Measurements from ENCODE around the gene KLHL18.
"Not testable (repeated sequence)": the region's sequence is repeated elsewhere in the genome, so short reads cannot be mapped to it uniquely, and the experiment has no call there.

Gene KLHL18

GRCh38 chr3:47282424-47283192 is at the start of gene KLHL18, which contains the start of gene KIF9:
KLHL18 (plus strand) TSS chr3:47282944; CDS start chr3:47282966, 22 bp downstream.
KIF9 (minus strand) TSS chr3:47282799; CDS start chr3:47277374, 5,425 bp downstream.
- DNase-seq (ENCODE audit: low read depth in 1 of 2, low spot score in 1 of 2): peak; percentile 81 to 94
- in situ Hi-C loops (cut with HindIII; ENCODE audit: low pct_unique_long_range_greater_than_20kb, low sequenced_read_pairs): no loop called here
- TF ChIP-seq JUND (IDR thresholded peaks at IDR 0.05; ENCODE audit: low read depth): no peak

- in situ Hi-C loops (cut with HindIII; ENCODE audit: low pct_unique_long_range_greater_than_20kb, low sequenced_read_pairs): no loop called here
- TF ChIP-seq JUND (IDR thresholded peaks at IDR 0.05; ENCODE audit: low read depth): no peak
Measured at GRCh38 chr3:47238017-47238416, 44.7 kb upstream of the KLHL18 start.

GRCh38 chr3:47239929-47240328 is 42.8 kb upstream of the KLHL18 start:
- TF ChIP-seq JUND (IDR thresholded peaks at IDR 0.05; ENCODE audit: low read depth): no peak
- no peak for DNase-seq (ENCODE audit: low read depth in 1 of 2, low spot score in 1 of 2)
- in situ Hi-C loops (cut with HindIII; ENCODE audit: low pct_unique_long_range_greater_than_20kb, low sequenced_read_pairs): no loop called here

More at GRCh38 chr3:47238017-47238416, 44.7 kb upstream of the KLHL18 start:
- no peak for DNase-seq (ENCODE audit: low read depth in 1 of 2, low spot score in 1 of 2)

- in situ Hi-C loops (cut with HindIII; ENCODE audit: low pct_unique_long_range_greater_than_20kb, low sequenced_read_pairs): no loop called here
- TF ChIP-seq JUND (IDR thresholded peaks at IDR 0.05; ENCODE audit: low read depth): no peak
- DNase-seq (ENCODE audit: low read depth in 1 of 2, low spot score in 1 of 2): no peak
Measured at GRCh38 chr3:47243419-47244147, 39.2 kb upstream of the KLHL18 start.

GRCh38 chr3:47244531-47245100 is 38.1 kb upstream of the KLHL18 start:
- TF ChIP-seq JUND (IDR thresholded peaks at IDR 0.05; ENCODE audit: low read depth): no peak
- in situ Hi-C loops (cut with HindIII; ENCODE audit: low pct_unique_long_range_greater_than_20kb, low sequenced_read_pairs): no loop called here
- no peak for DNase-seq (ENCODE audit: low read depth in 1 of 2, low spot score in 1 of 2)

- no peak for TF ChIP-seq JUND (IDR thresholded peaks at IDR 0.05; ENCODE audit: low read depth)
- in situ Hi-C loops (cut with HindIII; ENCODE audit: low pct_unique_long_range_greater_than_20kb, low sequenced_read_pairs): no loop called here
- no peak for DNase-seq (ENCODE audit: low read depth in 1 of 2, low spot score in 1 of 2)
Measured at GRCh38 chr3:47245271-47245670, 37.5 kb upstream of the KLHL18 start.

- no peak for TF ChIP-seq JUND (IDR thresholded peaks at IDR 0.05; ENCODE audit: low read depth)
- DNase-seq (ENCODE audit: low read depth in 1 of 2, low spot score in 1 of 2): no peak
- in situ Hi-C loops (cut with HindIII; ENCODE audit: low pct_unique_long_range_greater_than_20kb, low sequenced_read_pairs): no loop called here
Measured at GRCh38 chr3:47247131-47248064, 35.3 kb upstream of the KLHL18 start.

- DNase-seq (ENCODE audit: low read depth in 1 of 2, low spot score in 1 of 2): peak; percentile 35 to 68
- TF ChIP-seq JUND (IDR thresholded peaks at IDR 0.05; ENCODE audit: low read depth): no peak
- in situ Hi-C loops (cut with HindIII; ENCODE audit: low pct_unique_long_range_greater_than_20kb, low sequenced_read_pairs): no loop called here
Measured at GRCh38 chr3:47250309-47251060, 32.3 kb upstream of the KLHL18 start.

- in situ Hi-C loops (cut with HindIII; ENCODE audit: low pct_unique_long_range_greater_than_20kb, low sequenced_read_pairs); DNase-seq (ENCODE audit: low read depth in 1 of 2, low spot score in 1 of 2): not testable (repeated sequence)
Measured at GRCh38 chr3:47251085-47251484, 31.7 kb upstream of the KLHL18 start.

GRCh38 chr3:47251689-47252088 is 31.1 kb upstream of the KLHL18 start:
- no peak for TF ChIP-seq JUND (IDR thresholded peaks at IDR 0.05; ENCODE audit: low read depth)
- in situ Hi-C loops (cut with HindIII; ENCODE audit: low pct_unique_long_range_greater_than_20kb, low sequenced_read_pairs): no loop called here
- no peak for DNase-seq (ENCODE audit: low read depth in 1 of 2, low spot score in 1 of 2)

- in situ Hi-C loops (cut with HindIII; ENCODE audit: low pct_unique_long_range_greater_than_20kb, low sequenced_read_pairs); DNase-seq (ENCODE audit: low read depth in 1 of 2, low spot score in 1 of 2): not testable (repeated sequence)
Measured at GRCh38 chr3:47256331-47256730, 26.4 kb upstream of the KLHL18 start.

All from T47D (cell line).